Measurements from ENCODE around the gene GPRC5A. TPM values are rescaled to one million over a fixed set of nuclear protein-coding genes. Genes with fewer than 3 reads are reported as not detected.

Gene GPRC5A
- total RNA-seq, 1 donor from 2014 or later: not detected

DNA sequence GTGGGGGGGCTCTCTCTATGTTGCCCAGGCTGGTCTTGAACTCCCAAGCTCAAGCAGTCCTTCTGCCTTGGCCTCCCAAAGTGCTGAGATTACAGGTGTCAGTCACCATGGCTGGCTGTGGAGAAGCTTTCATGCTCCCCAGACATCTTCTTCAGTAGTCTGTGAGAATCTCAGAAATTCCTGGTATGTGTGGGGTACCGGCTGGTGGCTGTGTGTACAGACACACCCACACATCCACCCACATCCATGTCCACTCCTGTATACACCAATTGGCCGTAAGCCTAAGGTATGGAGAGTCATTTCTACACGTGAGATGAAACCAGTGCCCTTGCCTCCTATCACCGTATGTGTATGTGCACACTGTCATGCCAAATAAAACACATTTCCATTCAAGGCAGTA lies 32.8 kb downstream of the GPRC5A start:
- Mint-ChIP-seq H3K9me3 (no peaks in the 10 kb centered on the region), H3K36me3 (ENCODE audit: low read depth) (no peaks in the 10 kb centered on the region), H3K27me3 (ENCODE audit: insufficient read depth) (peaks cover 6% of the 10 kb centered on the region), H3K4me3 (no peak overlapping the region), H3K4me1 (ENCODE audit: low read depth) (no peaks in the 10 kb centered on the region), H3K27ac (no peak overlapping the region)
- DNase-seq (ENCODE audit: low spot score): no peak
- intact Hi-C loops (cut with micrococcal nuclease): no loop called here

DNA sequence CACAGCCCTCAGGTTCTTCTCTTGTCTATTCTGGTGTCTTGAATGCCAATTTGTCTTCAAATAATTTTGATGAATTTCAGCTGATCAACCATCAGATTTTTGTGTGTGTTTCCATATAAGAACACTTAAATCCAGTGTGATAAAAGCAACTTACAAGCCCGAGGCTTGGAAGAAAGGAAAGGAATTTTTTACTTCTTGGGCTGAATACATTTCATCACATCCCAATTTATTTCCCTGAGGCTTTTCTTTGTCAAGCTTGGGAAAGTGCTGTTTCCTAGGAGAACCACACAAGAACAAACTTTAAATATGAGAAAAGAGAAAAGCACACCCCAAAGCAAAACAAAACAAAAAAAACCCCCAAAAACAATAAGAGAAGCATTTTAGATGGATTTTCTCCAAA lies 34.0 kb downstream of the GPRC5A start:
- intact Hi-C loops (cut with micrococcal nuclease): no loop called here
- DNase-seq (ENCODE audit: low spot score): no peak
- Mint-ChIP-seq H3K27ac (no peak overlapping the region), H3K27me3 (ENCODE audit: insufficient read depth) (peaks cover 6% of the 10 kb centered on the region), H3K36me3 (ENCODE audit: low read depth) (no peaks in the 10 kb centered on the region), H3K9me3 (no peaks in the 10 kb centered on the region), H3K4me3 (no peak overlapping the region), H3K4me1 (ENCODE audit: low read depth) (no peaks in the 10 kb centered on the region)

DNA sequence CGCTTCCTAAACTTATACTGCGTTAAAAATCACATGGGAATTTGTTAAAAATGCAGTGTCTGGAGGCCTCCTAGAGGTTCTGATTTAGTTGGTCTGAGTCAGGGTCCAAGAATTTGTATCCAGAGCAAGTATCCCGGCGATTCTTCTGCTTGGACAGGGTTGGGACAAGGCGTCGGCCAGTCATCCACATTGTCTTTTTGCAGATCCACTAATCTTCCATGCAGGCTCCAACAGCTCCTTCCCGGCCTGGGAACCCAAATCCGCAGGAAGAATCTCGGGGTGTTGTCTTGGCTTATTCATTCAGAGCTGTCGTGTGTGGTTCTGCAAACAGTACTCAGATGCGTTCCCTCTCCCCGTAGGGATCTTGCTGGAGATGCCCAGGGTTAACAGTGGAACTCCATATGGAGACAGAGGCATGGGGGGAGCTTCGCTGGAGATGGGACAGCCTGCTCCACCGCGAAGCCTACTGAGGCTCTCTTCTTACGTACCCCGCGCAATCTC lies 35.3 kb downstream of the GPRC5A start:
- H3K4me3 Mint-ChIP-seq: no peak overlapping the region
- no peaks in the 10 kb centered on the region for H3K4me1 Mint-ChIP-seq (ENCODE audit: low read depth)

DNA sequence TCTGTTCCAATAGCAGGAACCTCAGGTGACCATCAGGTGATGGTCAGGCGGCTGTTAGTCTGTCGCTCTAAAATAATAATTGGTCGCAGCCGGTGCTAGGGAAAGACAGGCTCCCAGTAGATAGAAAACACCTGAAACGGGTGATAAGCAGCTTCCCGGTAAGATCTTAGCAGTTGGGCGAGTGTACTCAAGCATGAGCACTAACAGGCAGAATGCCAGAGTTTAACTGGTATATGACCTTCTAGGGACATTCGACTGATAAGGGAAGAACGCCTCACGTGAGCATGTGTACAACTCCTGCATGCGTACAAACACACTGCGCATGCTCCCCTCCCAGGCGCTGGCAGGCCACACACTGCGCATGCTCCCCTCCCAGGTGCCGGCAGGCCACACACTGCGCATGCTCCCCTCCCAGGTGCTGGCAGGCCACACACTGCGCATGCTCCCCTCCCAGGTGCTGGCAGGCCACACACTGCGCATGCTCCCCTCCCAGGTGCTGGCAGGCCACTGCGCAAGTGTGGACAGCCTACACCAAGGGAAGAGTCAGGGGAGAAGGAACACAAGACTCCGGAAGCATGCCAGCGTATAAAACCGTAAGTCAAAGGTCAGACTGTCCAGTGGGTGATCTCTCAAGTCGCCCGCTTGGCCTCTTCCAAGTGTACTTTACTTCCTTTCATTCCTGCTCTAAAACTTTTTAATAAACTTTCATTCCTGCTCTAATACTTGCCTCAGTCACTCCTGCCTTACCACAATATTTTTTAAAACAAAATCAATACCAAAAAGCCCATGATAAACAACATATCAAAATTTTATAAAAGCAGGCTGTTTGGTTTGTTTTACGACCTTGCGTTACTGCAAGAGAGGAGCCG lies 36.1 kb downstream of the GPRC5A start:
- H3K4me3 Mint-ChIP-seq: peak overlapping the region; percentile 56
- DNase-seq (ENCODE audit: low spot score): peak; percentile 9
- H3K4me1 Mint-ChIP-seq (ENCODE audit: low read depth): no peaks in the 10 kb centered on the region
- no peak overlapping the region for H3K27ac Mint-ChIP-seq
- H3K36me3 Mint-ChIP-seq (ENCODE audit: low read depth): no peaks in the 10 kb centered on the region
- no peaks in the 10 kb centered on the region for H3K9me3 Mint-ChIP-seq
- intact Hi-C loops (cut with micrococcal nuclease): no loop called here
- peaks cover 4% of the 10 kb centered on the region for H3K27me3 Mint-ChIP-seq (ENCODE audit: insufficient read depth)

More for the DNA sequence above, 35.3 kb downstream of the GPRC5A start:
- Mint-ChIP-seq H3K36me3 (ENCODE audit: low read depth) (no peaks in the 10 kb centered on the region), H3K27ac (no peak overlapping the region), H3K9me3 (no peaks in the 10 kb centered on the region), H3K27me3 (ENCODE audit: insufficient read depth) (peaks cover 6% of the 10 kb centered on the region)
- no peak for DNase-seq (ENCODE audit: low spot score)
- intact Hi-C loops (cut with micrococcal nuclease): no loop called here

DNA sequence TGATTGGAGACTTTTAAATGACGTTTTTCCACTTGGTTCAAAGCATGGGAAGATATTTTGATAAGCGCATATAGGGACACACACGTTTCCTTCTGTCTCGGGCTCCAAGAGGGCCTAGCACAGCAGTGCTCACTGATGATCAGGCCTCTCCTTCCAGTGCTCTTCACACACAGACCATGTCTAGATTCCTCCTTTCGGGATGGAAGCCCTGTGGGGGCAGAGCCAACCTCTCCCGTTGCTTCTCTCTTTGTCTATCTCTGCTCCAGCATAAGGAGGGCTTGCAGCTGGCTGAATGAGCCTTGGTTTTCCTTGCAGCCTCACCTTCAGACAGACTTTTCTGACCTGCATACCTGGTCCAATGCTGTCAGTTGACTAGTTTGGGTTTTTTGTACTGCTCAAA lies 38.3 kb downstream of the GPRC5A start:
- Mint-ChIP-seq H3K4me1 (ENCODE audit: low read depth) (no peaks in the 10 kb centered on the region), H3K9me3 (no peaks in the 10 kb centered on the region), H3K27ac (no peak overlapping the region), H3K4me3 (no peak overlapping the region), H3K27me3 (ENCODE audit: insufficient read depth) (peaks cover 4% of the 10 kb centered on the region), H3K36me3 (ENCODE audit: low read depth) (no peaks in the 10 kb centered on the region)
- intact Hi-C loops (cut with micrococcal nuclease): no loop called here
- no peak for DNase-seq (ENCODE audit: low spot score)

DNA sequence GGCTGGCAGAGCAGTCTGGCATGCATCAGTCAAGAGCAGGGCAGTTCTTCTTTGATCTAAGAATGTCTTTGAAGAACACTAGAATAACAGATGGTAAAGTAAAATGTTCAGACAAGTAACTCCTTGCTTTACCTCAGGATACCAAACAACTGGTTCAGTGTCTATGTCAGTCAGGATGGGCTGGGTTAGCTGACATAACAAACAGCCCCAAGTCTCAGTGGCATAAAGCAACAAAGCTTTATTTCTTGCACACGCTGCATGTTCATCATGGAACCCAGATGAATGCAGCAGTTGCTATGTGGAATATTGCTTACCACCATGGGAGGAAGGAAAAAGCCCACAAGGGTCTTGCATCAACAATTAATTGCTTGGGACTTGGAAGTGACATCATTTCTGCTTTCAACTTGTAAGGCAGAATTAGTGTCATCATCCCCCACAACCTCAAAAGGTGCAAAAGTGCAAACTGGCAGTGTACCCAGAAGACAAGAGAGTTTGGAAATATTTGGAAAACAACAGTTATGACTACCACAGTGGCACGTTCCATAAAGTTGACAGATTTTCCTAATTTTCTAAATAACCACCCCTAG lies 39.4 kb downstream of the GPRC5A start:
- Mint-ChIP-seq H3K4me1 (ENCODE audit: low read depth) (no peaks in the 10 kb centered on the region), H3K36me3 (ENCODE audit: low read depth) (no peaks in the 10 kb centered on the region), H3K27me3 (ENCODE audit: insufficient read depth) (peaks cover 4% of the 10 kb centered on the region), H3K4me3 (no peak overlapping the region), H3K9me3 (no peaks in the 10 kb centered on the region), H3K27ac (no peak overlapping the region)
- intact Hi-C loops (cut with micrococcal nuclease): no loop called here
- DNase-seq (ENCODE audit: low spot score): no peak

DNA sequence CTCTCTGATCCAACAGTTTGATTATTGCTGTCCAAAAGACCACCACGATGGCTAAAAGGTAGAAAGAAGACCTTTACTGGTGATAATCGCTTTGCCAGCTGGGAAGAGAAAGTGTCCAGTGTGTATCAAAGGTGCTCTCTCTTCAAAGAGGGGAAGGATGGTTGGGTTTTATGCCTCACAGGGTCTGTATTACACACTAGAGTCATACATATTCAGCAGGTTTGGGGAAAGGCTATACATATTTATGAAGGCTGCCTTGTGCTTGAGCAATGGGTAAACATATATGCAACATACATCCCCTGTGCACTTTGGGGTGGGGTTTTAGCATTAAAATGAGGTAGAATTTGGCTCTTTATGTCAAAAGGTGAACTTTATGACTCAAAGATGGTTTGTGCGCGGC lies 42.4 kb downstream of the GPRC5A start:
- H3K36me3 Mint-ChIP-seq (ENCODE audit: low read depth): no peaks in the 10 kb centered on the region
- H3K4me1 Mint-ChIP-seq (ENCODE audit: low read depth): no peaks in the 10 kb centered on the region
- H3K4me3 Mint-ChIP-seq: no peak overlapping the region
- H3K27ac Mint-ChIP-seq: no peak overlapping the region
- H3K9me3 Mint-ChIP-seq: no peaks in the 10 kb centered on the region
- DNase-seq (ENCODE audit: low spot score): no peak
- H3K27me3 Mint-ChIP-seq (ENCODE audit: insufficient read depth): no peaks in the 10 kb centered on the region
- intact Hi-C loops (cut with micrococcal nuclease): no loop called here

DNA sequence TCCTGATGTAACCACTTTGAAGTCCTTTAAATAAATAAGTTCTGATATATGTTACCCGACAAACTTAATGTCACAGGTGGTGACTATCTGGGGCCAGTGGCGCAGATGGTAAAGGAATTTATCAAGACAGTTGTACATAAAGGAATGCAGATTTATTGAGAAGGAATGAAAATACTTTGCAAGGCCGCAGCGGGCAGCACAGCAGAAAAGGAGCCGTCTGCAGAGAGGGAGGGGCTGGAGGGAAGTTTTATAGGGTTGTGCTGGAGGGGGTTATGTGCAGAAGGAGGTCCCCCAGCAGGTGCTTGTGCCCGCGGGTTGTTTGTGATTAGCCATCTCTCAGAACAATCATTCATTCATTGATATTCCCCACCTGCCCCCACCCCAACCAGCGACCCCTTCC lies 43.2 kb downstream of the GPRC5A start:
- Mint-ChIP-seq H3K27ac (no peak overlapping the region), H3K36me3 (ENCODE audit: low read depth) (no peaks in the 10 kb centered on the region), H3K4me1 (ENCODE audit: low read depth) (no peaks in the 10 kb centered on the region), H3K4me3 (no peak overlapping the region), H3K9me3 (no peaks in the 10 kb centered on the region), H3K27me3 (ENCODE audit: insufficient read depth) (no peaks in the 10 kb centered on the region)
- no peak for DNase-seq (ENCODE audit: low spot score)
- intact Hi-C loops (cut with micrococcal nuclease): no loop called here

DNA sequence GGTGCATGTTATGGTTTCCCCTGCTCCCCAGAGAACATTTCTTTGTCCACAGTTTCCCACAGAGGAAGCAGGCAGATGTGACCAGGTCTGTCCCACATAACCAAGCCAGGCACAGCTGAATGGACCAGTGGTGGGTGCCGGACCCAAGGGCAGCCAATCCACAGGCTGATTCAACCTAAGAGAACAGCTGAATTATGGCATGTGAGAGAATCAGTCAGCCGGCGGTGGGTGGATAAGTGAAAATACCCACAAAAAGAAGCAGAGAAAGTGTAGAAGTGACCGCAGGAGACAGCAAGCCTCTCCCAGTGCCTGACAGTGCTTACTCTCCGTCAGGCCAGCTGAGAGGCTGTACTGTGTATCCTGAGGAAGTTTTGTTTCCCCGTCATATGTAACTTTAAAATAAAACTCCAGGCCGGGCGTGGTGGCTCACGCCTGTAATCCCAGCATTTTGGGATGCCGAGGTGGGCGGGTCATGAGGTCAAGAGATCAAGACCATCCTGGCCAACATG lies 45.7 kb downstream of the GPRC5A start:
- no peaks in the 10 kb centered on the region for H3K36me3 Mint-ChIP-seq (ENCODE audit: low read depth)
- no peak overlapping the region for H3K27ac Mint-ChIP-seq
- no peaks in the 10 kb centered on the region for H3K9me3 Mint-ChIP-seq
- H3K4me1 Mint-ChIP-seq (ENCODE audit: low read depth): no peaks in the 10 kb centered on the region
- no peaks in the 10 kb centered on the region for H3K27me3 Mint-ChIP-seq (ENCODE audit: insufficient read depth)
- H3K4me3 Mint-ChIP-seq: no peak overlapping the region
- DNase-seq (ENCODE audit: low spot score): no peak
- intact Hi-C loops (cut with micrococcal nuclease): no loop called here

DNA sequence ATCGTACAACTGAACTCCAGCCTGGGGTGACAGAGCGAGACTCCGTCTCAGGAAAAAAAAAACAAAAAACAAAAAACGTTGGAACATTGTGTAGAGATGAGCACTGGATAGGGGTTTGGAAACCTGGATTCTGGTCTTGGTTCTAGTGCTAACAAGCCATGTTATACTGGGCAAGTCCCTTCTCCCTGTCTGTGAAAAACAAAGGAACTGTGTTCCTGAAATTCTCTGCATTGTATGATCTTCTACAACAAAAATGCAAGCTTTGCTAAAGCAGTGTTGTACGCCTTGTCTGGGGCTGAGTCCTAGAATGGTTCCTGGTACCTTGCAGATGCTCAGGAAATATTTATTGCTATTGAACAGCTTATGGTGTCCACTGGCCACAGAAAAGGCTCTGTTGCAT lies 47.2 kb downstream of the GPRC5A start:
- H3K4me3 Mint-ChIP-seq: no peak overlapping the region
- no peaks in the 10 kb centered on the region for H3K27me3 Mint-ChIP-seq (ENCODE audit: insufficient read depth)
- H3K27ac Mint-ChIP-seq: no peak overlapping the region
- H3K36me3 Mint-ChIP-seq (ENCODE audit: low read depth): no peaks in the 10 kb centered on the region
- no peaks in the 10 kb centered on the region for H3K9me3 Mint-ChIP-seq
- H3K4me1 Mint-ChIP-seq (ENCODE audit: low read depth): no peaks in the 10 kb centered on the region
- intact Hi-C loops (cut with micrococcal nuclease): no loop called here
- DNase-seq (ENCODE audit: low spot score): no peak

DNA sequence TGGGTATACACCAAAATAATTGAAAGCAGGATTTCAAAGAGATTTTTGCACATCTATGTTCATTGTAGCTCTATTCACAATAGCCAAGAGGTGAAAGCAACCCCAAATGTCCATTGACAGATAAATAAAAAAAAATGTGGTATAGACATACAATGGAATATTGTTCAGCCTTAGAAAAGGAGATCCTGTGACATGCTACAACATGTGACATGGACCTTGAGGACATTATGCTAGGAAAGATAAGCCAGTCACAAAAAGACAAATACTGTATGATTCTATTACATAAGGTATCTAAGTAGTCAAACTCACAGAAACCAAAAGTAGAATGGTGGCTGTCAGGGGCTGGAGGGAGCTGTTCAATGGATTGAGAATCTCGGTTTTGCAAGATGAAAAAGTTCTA lies 48.5 kb downstream of the GPRC5A start:
- no peaks in the 10 kb centered on the region for H3K27me3 Mint-ChIP-seq (ENCODE audit: insufficient read depth)
- no peaks in the 10 kb centered on the region for H3K36me3 Mint-ChIP-seq (ENCODE audit: low read depth)
- no peak for DNase-seq (ENCODE audit: low spot score)
- intact Hi-C loops (cut with micrococcal nuclease): no loop called here
- no peak overlapping the region for H3K4me3 Mint-ChIP-seq
- no peak overlapping the region for H3K27ac Mint-ChIP-seq
- H3K9me3 Mint-ChIP-seq: no peaks in the 10 kb centered on the region
- no peaks in the 10 kb centered on the region for H3K4me1 Mint-ChIP-seq (ENCODE audit: low read depth)

DNA sequence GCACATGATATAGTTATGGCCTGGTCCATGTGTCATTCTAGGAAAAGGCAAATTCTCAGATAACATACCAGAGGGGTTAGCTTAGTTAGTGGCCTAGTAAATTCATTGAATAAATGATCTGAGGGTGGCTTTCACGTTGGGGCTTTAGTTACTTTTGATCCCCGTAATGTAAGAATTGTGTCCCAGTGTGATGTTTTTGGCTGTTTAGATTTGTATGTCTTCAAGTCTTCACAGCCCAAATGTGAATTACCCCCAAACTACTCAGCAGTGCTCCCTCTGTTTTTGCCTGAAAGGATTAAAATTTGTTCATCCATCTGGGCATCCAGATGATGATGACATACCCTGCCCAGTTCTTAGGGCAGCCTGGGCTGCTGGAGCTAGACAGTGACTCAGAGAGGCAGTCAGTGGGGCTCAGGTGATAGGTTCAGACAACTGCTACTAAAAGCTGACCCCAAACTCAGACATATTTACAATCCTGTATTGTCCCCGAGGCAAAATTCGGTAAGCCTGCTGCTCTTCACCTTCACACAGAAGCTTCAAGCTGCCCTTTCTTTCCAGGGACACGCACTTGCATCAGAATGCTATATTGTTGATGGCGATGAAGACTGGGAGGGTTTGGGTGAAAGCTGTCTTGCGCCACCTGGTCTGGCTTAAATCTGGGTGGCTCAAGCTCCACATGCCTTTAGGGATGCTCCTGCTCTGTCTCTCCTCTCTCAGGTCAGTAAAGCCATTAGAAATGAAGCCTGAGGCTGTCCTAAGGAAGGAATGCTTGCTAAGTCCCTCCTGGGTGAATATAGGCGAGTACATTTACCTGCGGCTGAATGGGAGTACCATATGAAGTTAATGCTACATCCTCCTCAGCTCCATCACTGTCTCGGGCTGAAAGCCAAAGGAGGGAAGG lies 50.3 kb downstream of the GPRC5A start:
- H3K9me3 Mint-ChIP-seq: no peaks in the 10 kb centered on the region
- no peaks in the 10 kb centered on the region for H3K4me1 Mint-ChIP-seq (ENCODE audit: low read depth)
- intact Hi-C loops (cut with micrococcal nuclease): no loop called here
- no peak overlapping the region for H3K4me3 Mint-ChIP-seq
- H3K27ac Mint-ChIP-seq: no peak overlapping the region
- no peak for DNase-seq (ENCODE audit: low spot score)
- no peaks in the 10 kb centered on the region for H3K36me3 Mint-ChIP-seq (ENCODE audit: low read depth)
- H3K27me3 Mint-ChIP-seq (ENCODE audit: insufficient read depth): peaks cover 8% of the 10 kb centered on the region

All from activated T-helper 1 cell treated with anti-CD3 and anti-CD28 coated beads, Interleukin-12 subunit alpha, Interleukin-12 subunit beta, Interleukin-2, Interleukin-4 antibody, amounts not matched to agents 30 ng/mL and 10 ng/mL and 1 ng/mL, durations not matched to agents 14 hours and 24 hours and 36 hours (primary cell).